MM.1S (cell line): ENCODE data around the gene MADD.

ENCODE experiments used
- DNase-seq: peaks from one replicate; pipeline ENCODE4 v3.0.0-alpha.2; 2015
- H2AFZ ChIP-seq: fragments of 300-600 bp; sonication (generic); 2 replicates; pipeline ENCODE4 v1.6.0; 2016; ENCODE audit warnings: antibody characterized with exemption, low read length
- H3F3A ChIP-seq: fragments of 300-600 bp; sonication (generic); 2 replicates; pipeline ENCODE4 v1.6.1; 2016; ENCODE audit warnings: mild to moderate bottlenecking, antibody characterized with exemption, low read length, moderate library complexity, mixed read lengths; ENCODE audit not compliant: insufficient read depth
- H3K27ac ChIP-seq: fragments of 300-600 bp; sonication (generic); 2 replicates; pipeline ENCODE4 v1.5.1; 2016; ENCODE audit warnings: mild to moderate bottlenecking, low read length
- H3K27me3 ChIP-seq: fragments of 300-600 bp; sonication (generic); replicated peaks from 2 replicates; pipeline ENCODE4 v1.6.0; 2016; ENCODE audit warnings: low read length; ENCODE audit not compliant: insufficient read depth
- H3K36me3 ChIP-seq: fragments of 300-600 bp; sonication (generic); replicated peaks from 2 replicates; pipeline ENCODE4 v1.6.1; 2016; ENCODE audit warnings: mild to moderate bottlenecking, low read length, mixed read lengths; ENCODE audit not compliant: insufficient read depth
- H3K4me1 ChIP-seq: fragments of 300-600 bp; sonication (generic); 2 replicates; pipeline ENCODE4 v1.6.1; 2016; ENCODE audit warnings: low read length, mixed read lengths
- H3K4me2 ChIP-seq: fragments of 300-600 bp; sonication (generic); 2 replicates; pipeline ENCODE4 v1.6.0; 2016; ENCODE audit warnings: low read depth, low read length
- H3K4me3 ChIP-seq: fragments of 300-600 bp; sonication (generic); 2 replicates; pipeline ENCODE4 v1.5.1; 2016; ENCODE audit warnings: low read length, mixed read lengths
- H3K79me2 ChIP-seq: fragments of 300-600 bp; sonication (generic); 2 replicates; pipeline ENCODE4 v1.6.1; 2016; ENCODE audit warnings: mixed run types, low read length, mixed read lengths
- H3K9ac ChIP-seq: fragments of 300-600 bp; sonication (generic); 2 replicates; pipeline ENCODE4 v1.6.1; 2016; ENCODE audit warnings: low read length, mixed read lengths
- H3K9me2 ChIP-seq: fragments of 300-600 bp; sonication (generic); replicated peaks from 2 replicates; pipeline ENCODE4 v1.6.1; 2016; ENCODE audit warnings: mild to moderate bottlenecking, low read length, mixed read lengths; ENCODE audit not compliant: insufficient read depth
- H3K9me3 ChIP-seq: fragments of 300-600 bp; sonication (generic); replicated peaks from 2 replicates; pipeline ENCODE4 v1.6.1; 2016; ENCODE audit warnings: mild to moderate bottlenecking, low read length, mixed read lengths; ENCODE audit not compliant: insufficient read depth
- H4K20me1 ChIP-seq: fragments of 300-600 bp; sonication (generic); 2 replicates; pipeline ENCODE4 v1.6.1; 2016; ENCODE audit warnings: mild to moderate bottlenecking, low read length, moderate library complexity, mixed read lengths; ENCODE audit not compliant: insufficient read depth
- EZH2 ChIP-seq: fragments of 300-600 bp; sonication (generic); optimal IDR thresholded peaks from 2 replicates; pipeline ENCODE3; 2017; ENCODE audit warnings: low read depth, mild to moderate bottlenecking, antibody characterized with exemption, low read length, mixed read lengths
- EZH2phosphoT487 ChIP-seq: fragments of 300-600 bp; sonication (generic); IDR thresholded peaks from 2 replicates; pipeline ENCODE4 v1.6.1; 2018; ENCODE audit warnings: antibody characterized with exemption, low read length
- TF ChIP-seq, protein P1 (sequence below): fragments of 300-600 bp; sonication (generic); IDR thresholded peaks from 2 replicates; pipeline ENCODE4 v1.5.1; 2016; ENCODE audit warnings: antibody characterized with exemption, low read length, mixed read lengths

The MADD gene

DNA sequence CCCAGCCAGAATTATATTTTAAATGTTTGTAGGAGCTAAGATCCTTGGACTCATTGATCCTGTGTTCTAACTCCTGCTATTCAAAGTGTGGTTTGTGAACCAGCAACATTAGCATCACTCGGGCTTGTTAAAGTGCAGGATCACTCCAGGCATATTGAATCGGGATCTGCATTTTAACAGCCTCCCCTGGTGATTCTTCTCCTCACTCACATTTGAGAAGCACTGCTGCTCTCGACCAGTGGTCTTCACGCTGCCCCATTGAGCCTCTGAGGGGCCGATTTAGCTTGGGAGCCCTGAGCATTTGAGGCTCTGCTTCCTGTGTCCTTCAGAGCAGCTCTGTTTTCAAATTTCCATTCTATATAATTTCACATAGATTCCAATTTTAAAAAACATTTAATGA is 10.9 kb downstream of the MADD start:
- Histone ChIP-seq H3K4me3 (no peak overlapping the region), H3K27me3 (no peaks in the 10 kb centered on the region), H4K20me1 (no peaks in the 10 kb centered on the region), H3K9me2 (no peaks in the 10 kb centered on the region), H2AFZ (no peak overlapping the region), H3K4me1 (no peaks in the 10 kb centered on the region), H3K27ac (no peak overlapping the region), H3K79me2 (no peaks in the 10 kb centered on the region), H3K9ac (no peak overlapping the region), H3K36me3 (peaks cover 16% of the 10 kb centered on the region), H3K4me2 (no peak overlapping the region), H3F3A (no peaks in the 10 kb centered on the region), H3K9me3 (no peaks in the 10 kb centered on the region)
- TF ChIP-seq EZH2phosphoT487 (no peak), EZH2 (no peak)
- TF ChIP-seq, protein P1, sequence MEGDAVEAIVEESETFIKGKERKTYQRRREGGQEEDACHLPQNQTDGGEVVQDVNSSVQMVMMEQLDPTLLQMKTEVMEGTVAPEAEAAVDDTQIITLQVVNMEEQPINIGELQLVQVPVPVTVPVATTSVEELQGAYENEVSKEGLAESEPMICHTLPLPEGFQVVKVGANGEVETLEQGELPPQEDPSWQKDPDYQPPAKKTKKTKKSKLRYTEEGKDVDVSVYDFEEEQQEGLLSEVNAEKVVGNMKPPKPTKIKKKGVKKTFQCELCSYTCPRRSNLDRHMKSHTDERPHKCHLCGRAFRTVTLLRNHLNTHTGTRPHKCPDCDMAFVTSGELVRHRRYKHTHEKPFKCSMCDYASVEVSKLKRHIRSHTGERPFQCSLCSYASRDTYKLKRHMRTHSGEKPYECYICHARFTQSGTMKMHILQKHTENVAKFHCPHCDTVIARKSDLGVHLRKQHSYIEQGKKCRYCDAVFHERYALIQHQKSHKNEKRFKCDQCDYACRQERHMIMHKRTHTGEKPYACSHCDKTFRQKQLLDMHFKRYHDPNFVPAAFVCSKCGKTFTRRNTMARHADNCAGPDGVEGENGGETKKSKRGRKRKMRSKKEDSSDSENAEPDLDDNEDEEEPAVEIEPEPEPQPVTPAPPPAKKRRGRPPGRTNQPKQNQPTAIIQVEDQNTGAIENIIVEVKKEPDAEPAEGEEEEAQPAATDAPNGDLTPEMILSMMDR, result no peak
- no peak for DNase-seq

DNA sequence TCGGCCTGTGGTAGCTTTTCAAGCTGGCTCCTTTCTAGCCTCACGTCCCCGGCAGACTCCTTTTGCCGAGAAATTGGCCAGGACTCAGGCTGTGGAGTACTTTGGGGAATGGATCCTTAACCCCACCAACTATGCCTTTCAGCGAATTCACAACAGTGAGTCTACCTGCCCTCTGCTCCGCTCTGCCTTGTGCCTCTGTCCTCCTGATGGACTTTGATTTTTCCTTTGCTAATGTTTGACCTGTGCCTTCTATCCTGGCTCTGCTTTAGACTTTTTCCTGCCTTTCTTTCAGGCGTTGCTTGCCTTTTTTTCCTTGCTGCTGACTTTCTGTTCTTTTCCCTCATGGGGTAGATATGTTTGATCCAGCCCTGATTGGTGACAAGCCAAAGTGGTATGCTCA is 12.5 kb downstream of the MADD start:
- Histone ChIP-seq H3K4me3 (no peak overlapping the region), H3K27me3 (no peaks in the 10 kb centered on the region), H3K79me2 (no peaks in the 10 kb centered on the region), H4K20me1 (no peaks in the 10 kb centered on the region), H3K4me2 (no peak overlapping the region), H2AFZ (no peak overlapping the region), H3K9me3 (no peaks in the 10 kb centered on the region), H3F3A (no peaks in the 10 kb centered on the region), H3K9ac (no peak overlapping the region), H3K4me1 (no peaks in the 10 kb centered on the region), H3K9me2 (no peaks in the 10 kb centered on the region), H3K27ac (no peak overlapping the region), H3K36me3 (peaks cover 16% of the 10 kb centered on the region; the same call in 1 of the 2 replicates)
- DNase-seq, result no peak
- TF ChIP-seq, protein P1, result no peak
- TF ChIP-seq EZH2 (no peak), EZH2phosphoT487 (no peak)

DNA sequence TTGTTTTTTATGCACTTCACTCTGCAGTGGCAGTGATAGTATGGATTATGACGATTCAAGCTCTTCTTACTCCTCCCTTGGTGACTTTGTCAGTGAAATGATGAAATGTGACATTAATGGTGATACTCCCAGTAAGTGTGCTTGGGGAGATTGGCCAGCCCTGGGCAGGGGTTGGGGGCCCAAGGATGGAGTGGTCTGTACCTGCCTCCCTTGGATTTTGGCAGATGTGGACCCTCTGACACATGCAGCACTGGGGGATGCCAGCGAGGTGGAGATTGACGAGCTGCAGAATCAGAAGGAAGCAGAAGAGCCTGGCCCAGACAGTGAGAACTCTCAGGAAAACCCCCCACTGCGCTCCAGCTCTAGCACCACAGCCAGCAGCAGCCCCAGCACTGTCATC is 14.2 kb downstream of the MADD start:
- DNase-seq, result no peak
- Histone ChIP-seq H3K36me3 (peaks cover 16% of the 10 kb centered on the region; the same call in 1 of the 2 replicates), H3K4me3 (no peak overlapping the region)

More for the DNA sequence above, 14.2 kb downstream of the MADD start:
- Histone ChIP-seq H3K9ac (no peak overlapping the region), H3F3A (no peaks in the 10 kb centered on the region), H3K9me3 (no peaks in the 10 kb centered on the region), H3K27me3 (no peaks in the 10 kb centered on the region), H3K27ac (no peak overlapping the region), H3K9me2 (no peaks in the 10 kb centered on the region), H3K79me2 (no peaks in the 10 kb centered on the region), H2AFZ (no peak overlapping the region), H3K4me2 (no peak overlapping the region), H3K4me1 (no peaks in the 10 kb centered on the region), H4K20me1 (no peaks in the 10 kb centered on the region)
- TF ChIP-seq, protein P1, result no peak
- TF ChIP-seq EZH2phosphoT487 (no peak), EZH2 (no peak)
